GM19193 (cell line): Measurements from ENCODE around the gene ANO2.

ENCODE experiments used
- POLR2A ChIP-seq: IDR thresholded peaks from 4 replicates; pipeline ENCODE4 v1.6.1; 2011; ENCODE audit not compliant: insufficient read depth, insufficient read length; ENCODE audit errors: extremely low read depth

ANO2 gene

GRCh38 chr12:5945071-5946008 is at the start of gene ANO2:
ANO2 (minus strand) TSS chr12:5945259; CDS start chr12:5945217, 42 bp downstream.
- TF ChIP-seq POLR2A, result no peak

GRCh38 chr12:5989621-5990020 is 44.6 kb upstream of the ANO2 start:
- TF ChIP-seq POLR2A, result no peak

- TF ChIP-seq POLR2A, result no peak
Observed at GRCh38 chr12:5988659-5989116, 43.6 kb upstream of the ANO2 start.

- TF ChIP-seq POLR2A, result no peak
Observed at GRCh38 chr12:5988088-5988487, 43.0 kb upstream of the ANO2 start.

GRCh38 chr12:5987573-5987972 is 42.5 kb upstream of the ANO2 start:
- TF ChIP-seq POLR2A, result no peak

GRCh38 chr12:5985471-5985870 is 40.4 kb upstream of the ANO2 start:
- no peak for TF ChIP-seq POLR2A

- no peak for TF ChIP-seq POLR2A
Observed at GRCh38 chr12:5984873-5985272, 39.8 kb upstream of the ANO2 start.

GRCh38 chr12:5982106-5982505 is 37.0 kb upstream of the ANO2 start:
- no peak for TF ChIP-seq POLR2A

- no peak for TF ChIP-seq POLR2A
Observed at GRCh38 chr12:5977556-5977955, 32.5 kb upstream of the ANO2 start.

- no peak for TF ChIP-seq POLR2A
Observed at GRCh38 chr12:5976711-5977110, 31.7 kb upstream of the ANO2 start.

GRCh38 chr12:5976196-5976595 is 31.1 kb upstream of the ANO2 start:
- no peak for TF ChIP-seq POLR2A

- TF ChIP-seq POLR2A, result no peak
Observed at GRCh38 chr12:5973461-5974115, 28.5 kb upstream of the ANO2 start.

- no peak for TF ChIP-seq POLR2A
Observed at GRCh38 chr12:5972387-5972786, 27.3 kb upstream of the ANO2 start.

GRCh38 chr12:5971194-5971850 is 26.3 kb upstream of the ANO2 start:
- TF ChIP-seq POLR2A, result no peak

- no peak for TF ChIP-seq POLR2A
Observed at GRCh38 chr12:5969974-5970690, 25.1 kb upstream of the ANO2 start.
